Neutrophil (primary cell): ENCODE results near the gene ACSL6.

Experiments
- H3K27ac ChIP-seq: fragments of 200-600 bp; sonication (generic); 2 replicates; pipeline ENCODE4 v1.5.1; 2016; ENCODE audit warnings: mild to moderate bottlenecking, moderate library complexity
- H3K27me3 ChIP-seq: fragments of 200-600 bp; sonication (generic); 2 replicates; pipeline ENCODE4 v1.6.0; 2016; ENCODE audit warnings: mild to moderate bottlenecking
- H3K36me3 ChIP-seq: fragments of 200-600 bp; sonication (generic); 2 replicates; pipeline ENCODE4 v1.5.1; 2017
- H3K4me1 ChIP-seq, 2 experiments: fragments of 200-600 bp in 1 of 2; sonication (generic) in 1 of 2; 1 replicate in 1 of 2; 2 replicates in 1 of 2; pipeline versions ENCODE4 v1.5.1 to v1.6.1; 2013 to 2016; ENCODE audit warnings: low read depth in 1 of 2, low read length in 1 of 2, mild to moderate bottlenecking in 1 of 2, moderate library complexity in 1 of 2; ENCODE audit not compliant: control insufficient read depth in 1 of 2, insufficient read depth in 1 of 2
- H3K4me3 ChIP-seq, 2 experiments: fragments of 200-600 bp in 1 of 2; sonication (generic) in 1 of 2; 1 replicate in 1 of 2; 2 replicates in 1 of 2; pipeline ENCODE4 v1.5.1; 2013 to 2016; ENCODE audit warnings: low read depth in 1 of 2, low read length in 1 of 2, mild to moderate bottlenecking in 1 of 2, moderate library complexity in 1 of 2
- H3K9me3 ChIP-seq: fragments of 200-600 bp; sonication (generic); 2 replicates; pipeline ENCODE4 v1.5.1; 2016
- CTCF ChIP-seq: fragments of 200-600 bp; sonication (generic); IDR thresholded peaks from 2 replicates; pipeline ENCODE4 v1.5.1; 2016; ENCODE audit warnings: antibody characterized with exemption

Gene ACSL6

GRCh38 chr5:132032196-132032595 lies 20.7 kb upstream of the ACSL6 start:
- no peaks in the 10 kb centered on the region for H3K4me1 ChIP-seq
- H3K36me3 ChIP-seq = no peaks in the 10 kb centered on the region
- H3K4me3 ChIP-seq = no peak overlapping the region
- TF ChIP-seq CTCF = no peak
- peaks cover 8% of the 10 kb centered on the region for H3K27me3 ChIP-seq
- no peaks in the 10 kb centered on the region for H3K9me3 ChIP-seq
- no peak overlapping the region for H3K27ac ChIP-seq

GRCh38 chr5:132030610-132031009 lies 19.2 kb upstream of the ACSL6 start:
- no peaks in the 10 kb centered on the region for H3K36me3 ChIP-seq
- no peaks in the 10 kb centered on the region for H3K9me3 ChIP-seq
- peaks cover 2% of the 10 kb centered on the region for H3K27me3 ChIP-seq
- TF ChIP-seq CTCF = no peak
- no peak overlapping the region for H3K4me3 ChIP-seq
- H3K4me1 ChIP-seq = no peaks in the 10 kb centered on the region
- no peak overlapping the region for H3K27ac ChIP-seq

- Histone ChIP-seq H3K27me3 (peaks cover 11% of the 10 kb centered on the region), H3K4me3 (no peak overlapping the region), H3K4me1 (no peaks in the 10 kb centered on the region), H3K9me3 (no peaks in the 10 kb centered on the region), H3K36me3 (no peaks in the 10 kb centered on the region), H3K27ac (no peak overlapping the region)
- no peak for TF ChIP-seq CTCF
Measured at GRCh38 chr5:132029609-132030330, 18.3 kb upstream of the ACSL6 start.

GRCh38 chr5:132027027-132027426 lies 15.6 kb upstream of the ACSL6 start:
- no peak overlapping the region for H3K4me3 ChIP-seq
- no peak for TF ChIP-seq CTCF

GRCh38 chr5:132026516-132027008 lies 15.1 kb upstream of the ACSL6 start:
- TF ChIP-seq CTCF = no peak
- H3K36me3 ChIP-seq = no peaks in the 10 kb centered on the region

More at GRCh38 chr5:132027027-132027426, 15.6 kb upstream of the ACSL6 start:
- H3K9me3 ChIP-seq = no peaks in the 10 kb centered on the region
- H3K36me3 ChIP-seq = no peaks in the 10 kb centered on the region
- no peak overlapping the region for H3K27ac ChIP-seq
- no peaks in the 10 kb centered on the region for H3K4me1 ChIP-seq
- H3K27me3 ChIP-seq = peaks cover 31% of the 10 kb centered on the region

More at GRCh38 chr5:132026516-132027008, 15.1 kb upstream of the ACSL6 start:
- Histone ChIP-seq H3K4me1 (no peaks in the 10 kb centered on the region), H3K27ac (no peak overlapping the region), H3K9me3 (no peaks in the 10 kb centered on the region), H3K27me3 (peaks cover 33% of the 10 kb centered on the region), H3K4me3 (no peak overlapping the region)
